ENCODE data around the gene RAPGEF4.
A peak's percentile ranks its signal among the peaks of the same experiment; 100 is the strongest.

Gene RAPGEF4

GRCh38 chr2:173048522-173048896 lies 312.9 kb downstream of the RAPGEF4 start:
- DNase-seq, result no peak

- peak; percentile 41 for DNase-seq
Measured at GRCh38 chr2:173048897-173049661, 313.4 kb downstream of the RAPGEF4 start.

- DNase-seq, result no peak
Measured at GRCh38 chr2:173049831-173050230, 314.2 kb downstream of the RAPGEF4 start.

GRCh38 chr2:173050684-173051083 lies 315.0 kb downstream of the RAPGEF4 start:
- no peak for DNase-seq

- no peak for DNase-seq
Measured at GRCh38 chr2:173051463-173052215, 316.0 kb downstream of the RAPGEF4 start.

- no peak for DNase-seq
Measured at GRCh38 chr2:173053043-173053699, 317.5 kb downstream of the RAPGEF4 start.

GRCh38 chr2:173054466-173054865 lies 318.8 kb downstream of the RAPGEF4 start:
- no peak for DNase-seq

- DNase-seq, result no peak
Measured at GRCh38 chr2:173056705-173057364, 321.2 kb downstream of the RAPGEF4 start.

GRCh38 chr2:173058097-173058496 lies 322.5 kb downstream of the RAPGEF4 start:
- DNase-seq, result no peak

GRCh38 chr2:173058673-173059072 lies 323.0 kb downstream of the RAPGEF4 start:
- DNase-seq, result no peak

GRCh38 chr2:173059292-173059691 lies 323.6 kb downstream of the RAPGEF4 start:
- DNase-seq, result no peak

- DNase-seq, result no peak
Measured at GRCh38 chr2:173059971-173060461, 324.4 kb downstream of the RAPGEF4 start.

- DNase-seq, result no peak
Measured at GRCh38 chr2:173062801-173063200, 327.2 kb downstream of the RAPGEF4 start.

- DNase-seq, result no peak
Measured at GRCh38 chr2:173064151-173064805, 328.6 kb downstream of the RAPGEF4 start.

- no peak for DNase-seq
Measured at GRCh38 chr2:173066887-173067676, 331.4 kb downstream of the RAPGEF4 start.

- no peak for DNase-seq
Measured at GRCh38 chr2:173075056-173075780, 339.6 kb downstream of the RAPGEF4 start.

- peak; percentile 42 for DNase-seq
Measured at GRCh38 chr2:173075781-173076580, 340.3 kb downstream of the RAPGEF4 start, which contains the start of gene MAP3K20. Gene MAP3K20 (plus strand): TSS chr2:173075846. CDS start chr2:173091032, 15,186 bp downstream.

- no peak for DNase-seq
Measured at GRCh38 chr2:173076581-173077345, 341.1 kb downstream of the RAPGEF4 start.

Data from stimulated activated CD4-positive, alpha-beta T cell treated with anti-CD3 and anti-CD28 coated beads, Interleukin-4, amount 100 ng/mL, for 24 hours (primary cell).